Smooth muscle cell (in vitro differentiated cells): ENCODE data around the gene SLC24A3. TPM values are rescaled to one million over a fixed set of nuclear protein-coding genes. Genes with fewer than 3 reads are reported as not detected.

Source experiments
- DNase-seq: peaks from one replicate; lab custom pipeline; 2025; ENCODE audit not compliant: unreplicated experiment; lab: John Stamatoyannopoulos, UW
- H2AFZ ChIP-seq: fragments of 200-600 bp; sonication (generic); 2 replicates; pipeline ENCODE4 v1.6.0; 2016; ENCODE audit warnings: antibody characterized with exemption, low read depth, mild to moderate bottlenecking
- H3F3A ChIP-seq: fragments of 200-600 bp; sonication (generic); 2 replicates; pipeline ENCODE4 v1.6.0; 2017; ENCODE audit warnings: antibody characterized with exemption, low read depth
- H3K27ac ChIP-seq: fragments of 200-600 bp; sonication (generic); 2 replicates; pipeline ENCODE4 v1.5.1; 2016; ENCODE audit warnings: low read depth, mild to moderate bottlenecking
- H3K27me3 ChIP-seq: fragments of 200-600 bp; sonication (generic); 2 replicates; pipeline ENCODE4 v1.6.1; 2016; ENCODE audit warnings: low read depth, mild to moderate bottlenecking
- H3K36me3 ChIP-seq: fragments of 200-600 bp; sonication (generic); 2 replicates; pipeline ENCODE4 v1.5.1; 2016; ENCODE audit warnings: low read depth
- H3K4me1 ChIP-seq: fragments of 200-600 bp; sonication (generic); 2 replicates; pipeline ENCODE4 v1.5.1; 2016; ENCODE audit warnings: low read depth
- H3K4me2 ChIP-seq: fragments of 200-600 bp; sonication (generic); 2 replicates; pipeline ENCODE4 v1.6.0; 2016; ENCODE audit warnings: mild to moderate bottlenecking
- H3K4me3 ChIP-seq: fragments of 200-600 bp; sonication (generic); 2 replicates; pipeline ENCODE4 v1.5.1; 2016; ENCODE audit warnings: mild to moderate bottlenecking
- H3K79me2 ChIP-seq: fragments of 200-600 bp; sonication (generic); 2 replicates; pipeline ENCODE4 v1.6.0; 2016; ENCODE audit warnings: low read depth, mild to moderate bottlenecking
- H3K9ac ChIP-seq: fragments of 200-600 bp; sonication (generic); 2 replicates; pipeline ENCODE4 v1.6.0; 2016; ENCODE audit warnings: low read depth
- H3K9me3 ChIP-seq: fragments of 200-600 bp; sonication (generic); replicated peaks from 2 replicates; pipeline ENCODE4 v1.5.1; 2016; ENCODE audit warnings: low read depth
- H4K20me1 ChIP-seq: fragments of 200-600 bp; sonication (generic); 2 replicates; pipeline ENCODE4 v1.6.0; 2016; ENCODE audit warnings: low read depth
- CTCF ChIP-seq: fragments of 200-600 bp; sonication (generic); IDR thresholded peaks from 2 replicates; pipeline ENCODE4 v1.5.1; 2017; ENCODE audit warnings: borderline replicate concordance, mild to moderate bottlenecking, antibody characterized with exemption; ENCODE audit not compliant: insufficient read depth, poor library complexity, severe bottlenecking
- WGBS: methylation state at CpG from one replicate; pipeline ENCODE4 v1.1.7; 2016; ENCODE audit warnings: low lambda C conversion rate; 5-methylcytosine and 5-hydroxymethylcytosine counted together
- polyA plus RNA-seq: library from polyadenylated mRNA; unstranded; fragments of >200 nt; fragmentation: Nextera tagmentation; extraction: Ambion mirVana; gene quantifications from 2 replicates; pipeline ENCODE4 v1.2.1, GENCODE V29; 2016
- total RNA-seq: library from RNA; depleted of rRNA; stranded (reverse); fragments of >200 nt; gene quantifications from 2 replicates; pipeline ENCODE4 v1.2.3, GENCODE V29; 2014

The SLC24A3 gene
- total and polyA plus RNA-seq, 2 experiments from 2014 or later, result 2.5 to 3.2 TPM

DNA sequence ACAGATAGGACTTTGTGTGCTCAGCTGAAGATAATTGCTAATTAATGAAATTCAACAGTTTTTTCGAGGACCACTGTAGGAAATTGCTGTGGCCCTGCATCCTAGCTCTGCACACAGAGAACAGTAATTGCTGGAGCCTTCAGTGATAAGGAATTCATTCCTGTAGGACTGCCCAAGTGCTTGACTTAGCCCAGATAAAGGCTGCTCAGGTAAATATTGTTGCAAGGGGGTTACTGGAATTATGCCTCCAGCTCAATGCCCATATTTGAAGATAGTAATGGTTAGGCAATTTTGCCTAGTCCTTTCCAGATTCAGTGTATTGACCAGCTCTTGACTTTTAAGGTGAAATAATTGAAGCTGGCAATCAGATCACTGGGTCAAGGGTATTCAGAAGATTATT, 122.9 kb downstream of the SLC24A3 start:
- no peak for DNase-seq
- TF ChIP-seq CTCF, result no peak
- Histone ChIP-seq H3K4me1 (no peaks in the 10 kb centered on the region), H4K20me1 (no peaks in the 10 kb centered on the region), H3K4me2 (no peak overlapping the region), H3F3A (no peaks in the 10 kb centered on the region), H3K36me3 (no peaks in the 10 kb centered on the region), H3K9ac (no peak overlapping the region), H2AFZ (no peak overlapping the region), H3K27me3 (peaks cover 5% of the 10 kb centered on the region), H3K79me2 (no peaks in the 10 kb centered on the region), H3K9me3 (no peaks in the 10 kb centered on the region), H3K27ac (no peak overlapping the region), H3K4me3 (no peak overlapping the region)
- WGBS, result 100% methylated on average over 1 of the region's 1 CpG

DNA sequence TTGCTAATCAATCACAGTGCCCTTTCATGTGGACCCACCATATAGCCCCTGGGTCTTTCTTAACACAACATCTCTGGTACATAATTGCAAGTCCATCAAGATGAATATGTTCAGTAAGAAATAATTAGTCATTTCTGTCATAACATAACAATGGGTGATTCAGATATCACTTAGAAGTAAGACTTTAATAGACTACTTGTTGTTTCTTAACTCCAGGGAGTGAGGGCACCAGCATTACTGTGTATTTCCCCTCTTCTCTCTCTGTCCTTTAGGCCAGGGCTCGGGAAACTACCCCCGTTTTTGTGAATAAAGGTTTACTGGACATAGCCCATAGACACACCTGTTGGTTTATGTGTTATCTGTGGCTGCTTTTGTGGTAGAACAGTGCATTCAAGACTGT, 123.5 kb downstream of the SLC24A3 start:
- Histone ChIP-seq H3K4me1 (no peaks in the 10 kb centered on the region), H4K20me1 (no peaks in the 10 kb centered on the region), H3K79me2 (no peaks in the 10 kb centered on the region), H3K27me3 (peaks cover 11% of the 10 kb centered on the region), H3F3A (no peaks in the 10 kb centered on the region), H3K9me3 (no peaks in the 10 kb centered on the region), H3K4me2 (no peak overlapping the region), H3K9ac (no peak overlapping the region), H3K27ac (no peak overlapping the region), H3K36me3 (no peaks in the 10 kb centered on the region), H2AFZ (no peak overlapping the region), H3K4me3 (no peak overlapping the region)
- whole genome bisulfite sequencing, result 95% methylated on average over 2 of the region's 2 CpGs
- DNase-seq, result no peak
- no peak for TF ChIP-seq CTCF

- Histone ChIP-seq H3K9me3 (no peaks in the 10 kb centered on the region), H3K27ac (no peak overlapping the region), H3K4me1 (no peaks in the 10 kb centered on the region), H4K20me1 (no peaks in the 10 kb centered on the region), H3K4me3 (no peak overlapping the region), H3K79me2 (no peaks in the 10 kb centered on the region), H2AFZ (no peak overlapping the region), H3F3A (no peaks in the 10 kb centered on the region), H3K9ac (no peak overlapping the region), H3K36me3 (no peaks in the 10 kb centered on the region), H3K4me2 (no peak overlapping the region), H3K27me3 (peaks cover 11% of the 10 kb centered on the region)
- TF ChIP-seq CTCF, result no peak
- no peak for DNase-seq
- 86% methylated on average over 7 of the region's 7 CpGs for whole genome bisulfite sequencing
These were observed 124.2 kb downstream of the SLC24A3 start for GRCh38 chr20:19336631-19337030.

- Histone ChIP-seq H3K27me3 (peaks cover 11% of the 10 kb centered on the region), H3K79me2 (no peaks in the 10 kb centered on the region), H3K36me3 (no peaks in the 10 kb centered on the region), H3F3A (no peaks in the 10 kb centered on the region), H4K20me1 (no peaks in the 10 kb centered on the region), H3K27ac (no peak overlapping the region), H3K9ac (no peak overlapping the region), H3K4me1 (no peaks in the 10 kb centered on the region), H3K4me2 (no peak overlapping the region), H3K9me3 (no peaks in the 10 kb centered on the region), H3K4me3 (no peak overlapping the region), H2AFZ (no peak overlapping the region)
- TF ChIP-seq CTCF, result no peak
- 89% methylated on average over 3 of the region's 3 CpGs for WGBS
- DNase-seq, result no peak
These were observed 125.9 kb downstream of the SLC24A3 start for GRCh38 chr20:19338380-19338779.
